GM19463 (cell line): ENCODE measurements around the gene ATF7.
"Not testable (repeated sequence)": the region's sequence is repeated elsewhere in the genome, so short reads cannot be mapped to it uniquely, and the experiment has no call there.

Experiments
- ATAC-seq: cut with Tn5 transposase; IDR thresholded peaks from one replicate; pipeline ENCODE4 v1.9.1; 2021; ENCODE audit warnings: mild to moderate bottlenecking, moderate library complexity; ENCODE audit not compliant: unreplicated experiment

ATF7 gene

GRCh38 chr12:53599579-53599978, 26.6 kb downstream of the ATF7 start:
- no peak for ATAC-seq

GRCh38 chr12:53598971-53599370, 27.2 kb downstream of the ATF7 start:
- not testable (repeated sequence) for ATAC-seq

- ATAC-seq, result no peak
Measured at GRCh38 chr12:53596920-53597363, 29.2 kb downstream of the ATF7 start.

GRCh38 chr12:53594897-53595615, 31.1 kb downstream of the ATF7 start:
- ATAC-seq, result no peak

GRCh38 chr12:53593707-53594106, 32.5 kb downstream of the ATF7 start:
- no peak for ATAC-seq

- ATAC-seq, result no peak
Measured at GRCh38 chr12:53593031-53593430, 33.2 kb downstream of the ATF7 start.

GRCh38 chr12:53592426-53592825, 33.8 kb downstream of the ATF7 start:
- no peak for ATAC-seq

GRCh38 chr12:53591301-53592206, 34.6 kb downstream of the ATF7 start:
- ATAC-seq, result no peak

- no peak for ATAC-seq
Measured at GRCh38 chr12:53590652-53591051, 35.5 kb downstream of the ATF7 start.

GRCh38 chr12:53589915-53590314, 36.3 kb downstream of the ATF7 start:
- no peak for ATAC-seq

- ATAC-seq, result no peak
Measured at GRCh38 chr12:53589423-53589822, 36.8 kb downstream of the ATF7 start.

GRCh38 chr12:53588123-53588522, 38.1 kb downstream of the ATF7 start:
- ATAC-seq, result no peak

- no peak for ATAC-seq
Measured at GRCh38 chr12:53586745-53587144, 39.4 kb downstream of the ATF7 start.

GRCh38 chr12:53585448-53586125, 40.6 kb downstream of the ATF7 start:
- ATAC-seq, result peak; percentile 76

GRCh38 chr12:53579545-53579955, 46.6 kb downstream of the ATF7 start:
- ATAC-seq, result peak; percentile 74

- ATAC-seq, result no peak
Measured at GRCh38 chr12:53578783-53579182, 47.4 kb downstream of the ATF7 start.

GRCh38 chr12:53577941-53578352, 48.2 kb downstream of the ATF7 start:
- ATAC-seq, result peak; percentile 67

- no peak for ATAC-seq
Measured at GRCh38 chr12:53575502-53576249, 50.5 kb downstream of the ATF7 start.

- ATAC-seq, result no peak
Measured at GRCh38 chr12:53572134-53572758, 53.9 kb downstream of the ATF7 start.

GRCh38 chr12:53571295-53571694, 54.9 kb downstream of the ATF7 start:
- ATAC-seq, result no peak
